ENCODE data around the gene LEKR1. TPM values are rescaled to one million over a fixed set of nuclear protein-coding genes. Genes with fewer than 3 reads are reported as not detected.

Gene LEKR1
- total and polyA plus RNA-seq, 2 of the 13 experiments (the other 11 are each of a cell fraction or from before 2014, with no cell fraction given), result 0.49 to 1.5 TPM

DNA sequence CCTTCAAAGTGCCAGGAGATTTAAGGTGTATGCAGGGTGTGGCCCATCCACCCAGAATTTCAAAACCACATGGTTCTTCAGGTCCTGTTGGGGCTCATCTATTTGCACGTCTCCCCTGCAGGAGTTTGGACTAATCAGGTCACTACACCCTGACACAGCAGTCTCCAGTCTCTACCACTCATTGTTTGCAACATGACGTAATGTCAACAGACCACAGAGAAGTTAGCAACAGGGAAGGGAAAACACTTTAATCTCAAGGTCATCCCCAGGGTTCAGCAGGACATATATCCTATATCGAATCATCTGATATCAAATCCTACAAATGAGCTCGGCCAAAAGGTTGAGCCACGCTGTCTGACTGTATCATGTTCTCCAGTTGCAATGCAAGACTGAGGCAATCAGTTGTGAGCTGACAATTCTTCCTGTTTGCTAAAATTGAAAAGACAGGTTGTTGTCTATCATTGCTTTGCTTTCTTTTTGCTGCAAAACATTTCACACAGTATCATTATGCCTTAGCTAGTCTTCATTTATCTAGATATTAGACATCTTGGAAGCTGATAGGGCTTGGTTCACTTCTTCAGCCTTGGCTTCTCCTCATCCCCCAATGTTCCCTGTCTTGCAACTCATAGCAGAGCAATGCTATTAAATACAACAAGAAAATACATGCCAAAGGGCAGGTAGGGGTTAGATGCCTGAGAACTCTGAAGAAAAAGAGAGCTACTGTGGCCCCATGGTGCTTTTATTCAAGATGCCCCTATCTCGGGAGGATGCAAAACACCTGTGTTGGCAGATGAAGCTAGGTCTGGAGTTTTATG is 13.4 kb upstream of the LEKR1 start (continued):
- TF ChIP-seq KDM6A (CRISPR knock-in tag; IDR thresholded peaks at IDR 0.05; ENCODE audit: low read depth) (0 out of 2 replicates have a peak, but pooled peaks have one; percentile 47), TARDBP (CRISPR knock-in tag; IDR thresholded peaks at IDR 0.05) (peak; percentile 60; the same call in 1 of the 2 replicates), CEBPG (CRISPR knock-in tag; IDR thresholded peaks at IDR 0.05) (peak; percentile 72), ZSCAN20 (CRISPR knock-in tag; IDR thresholded peaks at IDR 0.05; ENCODE audit: borderline replicate concordance) (no peak), SOX13 (IDR thresholded peaks at IDR 0.05) (0 out of 2 replicates have a peak, but pooled peaks have one; percentile 28), SOX13 (CRISPR knock-in tag; conservative IDR thresholded peaks at IDR 0.05 in 1 of 2, IDR thresholded peaks at IDR 0.05 in 1 of 2) (peak in 1 of 2 experiments; percentile 74; a peak in 2 of 4 replicates), FOXK1 (CRISPR knock-in tag; IDR thresholded peaks at IDR 0.05; ENCODE audit: borderline replicate concordance, low read depth) (peak; percentile 89; the same call in 1 of the 2 replicates), ZNF160 (CRISPR knock-in tag; IDR thresholded peaks at IDR 0.05) (peak; percentile 63; the same call in 1 of the 2 replicates), YEATS4 (CRISPR knock-in tag; IDR thresholded peaks at IDR 0.05; ENCODE audit: borderline replicate concordance) (peak; percentile 44; the same call in 1 of the 2 replicates), CEBPB (IDR thresholded peaks at IDR 0.05; ENCODE audit: borderline replicate concordance, low read depth, low read length) (0 out of 2 replicates have a peak, but pooled peaks have one; percentile 43), ZNF446 (CRISPR knock-in tag; IDR thresholded peaks at IDR 0.05) (no peak), POGZ (CRISPR knock-in tag; IDR thresholded peaks at IDR 0.05) (peak; percentile 87), ZBTB21 (CRISPR knock-in tag; IDR thresholded peaks at IDR 0.05) (peak; percentile 49; the same call in 1 of the 2 replicates)
- TF ChIP-seq, protein P1, sequence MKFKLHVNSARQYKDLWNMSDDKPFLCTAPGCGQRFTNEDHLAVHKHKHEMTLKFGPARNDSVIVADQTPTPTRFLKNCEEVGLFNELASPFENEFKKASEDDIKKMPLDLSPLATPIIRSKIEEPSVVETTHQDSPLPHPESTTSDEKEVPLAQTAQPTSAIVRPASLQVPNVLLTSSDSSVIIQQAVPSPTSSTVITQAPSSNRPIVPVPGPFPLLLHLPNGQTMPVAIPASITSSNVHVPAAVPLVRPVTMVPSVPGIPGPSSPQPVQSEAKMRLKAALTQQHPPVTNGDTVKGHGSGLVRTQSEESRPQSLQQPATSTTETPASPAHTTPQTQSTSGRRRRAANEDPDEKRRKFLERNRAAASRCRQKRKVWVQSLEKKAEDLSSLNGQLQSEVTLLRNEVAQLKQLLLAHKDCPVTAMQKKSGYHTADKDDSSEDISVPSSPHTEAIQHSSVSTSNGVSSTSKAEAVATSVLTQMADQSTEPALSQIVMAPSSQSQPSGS (CRISPR knock-in tag; IDR thresholded peaks at IDR 0.05), result peak; percentile 98
- TF ChIP-seq, protein P2, sequence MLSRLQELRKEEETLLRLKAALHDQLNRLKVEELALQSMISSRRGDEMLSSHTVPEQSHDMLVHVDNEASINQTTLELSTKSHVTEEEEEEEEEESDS (CRISPR knock-in tag; IDR thresholded peaks at IDR 0.05; ENCODE audit: borderline replicate concordance), result no peak
- TF ChIP-seq, protein P3, sequence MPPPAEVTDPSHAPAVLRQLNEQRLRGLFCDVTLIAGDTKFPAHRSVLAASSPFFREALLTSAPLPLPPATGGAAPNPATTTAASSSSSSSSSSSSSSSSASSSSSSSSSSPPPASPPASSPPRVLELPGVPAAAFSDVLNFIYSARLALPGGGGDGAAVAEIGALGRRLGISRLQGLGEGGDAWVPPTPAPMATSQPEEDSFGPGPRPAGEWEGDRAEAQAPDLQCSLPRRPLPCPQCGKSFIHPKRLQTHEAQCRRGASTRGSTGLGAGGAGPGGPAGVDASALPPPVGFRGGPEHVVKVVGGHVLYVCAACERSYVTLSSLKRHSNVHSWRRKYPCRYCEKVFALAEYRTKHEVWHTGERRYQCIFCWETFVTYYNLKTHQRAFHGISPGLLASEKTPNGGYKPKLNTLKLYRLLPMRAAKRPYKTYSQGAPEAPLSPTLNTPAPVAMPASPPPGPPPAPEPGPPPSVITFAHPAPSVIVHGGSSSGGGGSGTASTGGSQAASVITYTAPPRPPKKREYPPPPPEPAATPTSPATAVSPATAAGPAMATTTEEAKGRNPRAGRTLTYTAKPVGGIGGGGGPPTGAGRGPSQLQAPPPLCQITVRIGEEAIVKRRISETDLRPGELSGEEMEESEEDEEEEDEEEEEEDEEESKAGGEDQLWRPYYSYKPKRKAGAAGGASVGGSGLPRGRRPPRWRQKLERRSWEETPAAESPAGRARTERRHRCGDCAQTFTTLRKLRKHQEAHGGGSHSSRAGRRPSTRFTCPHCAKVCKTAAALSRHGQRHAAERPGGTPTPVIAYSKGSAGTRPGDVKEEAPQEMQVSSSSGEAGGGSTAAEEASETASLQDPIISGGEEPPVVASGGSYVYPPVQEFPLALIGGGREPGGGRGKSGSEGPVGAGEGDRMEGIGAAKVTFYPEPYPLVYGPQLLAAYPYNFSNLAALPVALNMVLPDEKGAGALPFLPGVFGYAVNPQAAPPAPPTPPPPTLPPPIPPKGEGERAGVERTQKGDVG (CRISPR knock-in tag; IDR thresholded peaks at IDR 0.05; ENCODE audit: borderline replicate concordance), result no peak
- TF ChIP-seq, protein P4, sequence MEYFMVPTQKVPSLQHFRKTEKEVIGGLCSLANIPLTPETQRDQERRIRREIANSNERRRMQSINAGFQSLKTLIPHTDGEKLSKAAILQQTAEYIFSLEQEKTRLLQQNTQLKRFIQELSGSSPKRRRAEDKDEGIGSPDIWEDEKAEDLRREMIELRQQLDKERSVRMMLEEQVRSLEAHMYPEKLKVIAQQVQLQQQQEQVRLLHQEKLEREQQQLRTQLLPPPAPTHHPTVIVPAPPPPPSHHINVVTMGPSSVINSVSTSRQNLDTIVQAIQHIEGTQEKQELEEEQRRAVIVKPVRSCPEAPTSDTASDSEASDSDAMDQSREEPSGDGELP (IDR thresholded peaks at IDR 0.05; ENCODE audit: borderline replicate concordance, low read depth), result no peak
- TF ChIP-seq, protein P5, sequence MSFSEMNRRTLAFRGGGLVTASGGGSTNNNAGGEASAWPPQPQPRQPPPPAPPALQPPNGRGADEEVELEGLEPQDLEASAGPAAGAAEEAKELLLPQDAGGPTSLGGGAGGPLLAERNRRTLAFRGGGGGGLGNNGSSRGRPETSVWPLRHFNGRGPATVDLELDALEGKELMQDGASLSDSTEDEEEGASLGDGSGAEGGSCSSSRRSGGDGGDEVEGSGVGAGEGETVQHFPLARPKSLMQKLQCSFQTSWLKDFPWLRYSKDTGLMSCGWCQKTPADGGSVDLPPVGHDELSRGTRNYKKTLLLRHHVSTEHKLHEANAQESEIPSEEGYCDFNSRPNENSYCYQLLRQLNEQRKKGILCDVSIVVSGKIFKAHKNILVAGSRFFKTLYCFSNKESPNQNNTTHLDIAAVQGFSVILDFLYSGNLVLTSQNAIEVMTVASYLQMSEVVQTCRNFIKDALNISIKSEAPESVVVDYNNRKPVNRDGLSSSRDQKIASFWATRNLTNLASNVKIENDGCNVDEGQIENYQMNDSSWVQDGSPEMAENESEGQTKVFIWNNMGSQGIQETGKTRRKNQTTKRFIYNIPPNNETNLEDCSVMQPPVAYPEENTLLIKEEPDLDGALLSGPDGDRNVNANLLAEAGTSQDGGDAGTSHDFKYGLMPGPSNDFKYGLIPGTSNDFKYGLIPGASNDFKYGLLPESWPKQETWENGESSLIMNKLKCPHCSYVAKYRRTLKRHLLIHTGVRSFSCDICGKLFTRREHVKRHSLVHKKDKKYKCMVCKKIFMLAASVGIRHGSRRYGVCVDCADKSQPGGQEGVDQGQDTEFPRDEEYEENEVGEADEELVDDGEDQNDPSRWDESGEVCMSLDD (CRISPR knock-in tag; IDR thresholded peaks at IDR 0.05; ENCODE audit: borderline replicate concordance), result peak; percentile 75; the same call in 1 of the 2 replicates
